ENCODE measurements around the gene CDK5RAP2. TPM values are rescaled to one million over a fixed set of nuclear protein-coding genes. Genes with fewer than 3 reads are reported as not detected.

Gene CDK5RAP2
- total and polyA plus RNA-seq, 10 donors = 19.5 to 93.7 (median 61.9) TPM

DNA sequence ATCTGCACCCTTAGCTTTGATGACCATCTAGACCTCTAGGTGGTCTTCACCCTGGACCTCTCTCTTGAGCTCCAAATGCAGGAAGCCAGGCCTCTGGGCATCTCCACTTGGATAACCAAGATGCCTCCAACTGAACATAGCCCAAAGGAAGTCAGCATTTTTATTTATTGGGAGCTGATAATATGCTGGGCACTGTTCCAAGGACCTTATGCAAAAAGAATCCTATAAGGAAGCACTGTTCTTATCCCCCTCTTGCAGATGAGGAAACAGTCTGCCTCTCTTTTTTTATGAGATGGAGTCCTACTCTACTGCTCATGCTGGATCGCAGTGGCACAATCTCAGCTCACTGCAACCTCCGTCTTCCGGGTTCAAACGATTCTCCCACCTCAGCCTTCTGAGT, 219.9 kb downstream of the CDK5RAP2 start:
- TF ChIP-seq, protein P1, sequence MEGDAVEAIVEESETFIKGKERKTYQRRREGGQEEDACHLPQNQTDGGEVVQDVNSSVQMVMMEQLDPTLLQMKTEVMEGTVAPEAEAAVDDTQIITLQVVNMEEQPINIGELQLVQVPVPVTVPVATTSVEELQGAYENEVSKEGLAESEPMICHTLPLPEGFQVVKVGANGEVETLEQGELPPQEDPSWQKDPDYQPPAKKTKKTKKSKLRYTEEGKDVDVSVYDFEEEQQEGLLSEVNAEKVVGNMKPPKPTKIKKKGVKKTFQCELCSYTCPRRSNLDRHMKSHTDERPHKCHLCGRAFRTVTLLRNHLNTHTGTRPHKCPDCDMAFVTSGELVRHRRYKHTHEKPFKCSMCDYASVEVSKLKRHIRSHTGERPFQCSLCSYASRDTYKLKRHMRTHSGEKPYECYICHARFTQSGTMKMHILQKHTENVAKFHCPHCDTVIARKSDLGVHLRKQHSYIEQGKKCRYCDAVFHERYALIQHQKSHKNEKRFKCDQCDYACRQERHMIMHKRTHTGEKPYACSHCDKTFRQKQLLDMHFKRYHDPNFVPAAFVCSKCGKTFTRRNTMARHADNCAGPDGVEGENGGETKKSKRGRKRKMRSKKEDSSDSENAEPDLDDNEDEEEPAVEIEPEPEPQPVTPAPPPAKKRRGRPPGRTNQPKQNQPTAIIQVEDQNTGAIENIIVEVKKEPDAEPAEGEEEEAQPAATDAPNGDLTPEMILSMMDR (IDR thresholded peaks at IDR 0.05 in 8 of 11, conservative IDR thresholded peaks at IDR 0.05 in 3 of 11) = no peak
- Histone ChIP-seq H3K4me3 (no peak overlapping the region), H3K36me3 (no peaks in the 10 kb centered on the region), H3K27me3 (replicated peaks in 1 of 7) (no peaks in the 10 kb centered on the region), H3K9me3 (peaks cover 0 to 2% (median 0%) of the 10 kb centered on the region in 8 donors), H3K27ac (no peak overlapping the region), H3K4me1 (no peaks in the 10 kb centered on the region)
- WGBS, 5 donors = 88 to 97% (median 96%) methylated on average over 4 of the region's 4 CpGs
- no peak for DNase-seq
- intact Hi-C loops (cut with DNase I; ENCODE audit: low total_unique reads) = no loop called here

DNA sequence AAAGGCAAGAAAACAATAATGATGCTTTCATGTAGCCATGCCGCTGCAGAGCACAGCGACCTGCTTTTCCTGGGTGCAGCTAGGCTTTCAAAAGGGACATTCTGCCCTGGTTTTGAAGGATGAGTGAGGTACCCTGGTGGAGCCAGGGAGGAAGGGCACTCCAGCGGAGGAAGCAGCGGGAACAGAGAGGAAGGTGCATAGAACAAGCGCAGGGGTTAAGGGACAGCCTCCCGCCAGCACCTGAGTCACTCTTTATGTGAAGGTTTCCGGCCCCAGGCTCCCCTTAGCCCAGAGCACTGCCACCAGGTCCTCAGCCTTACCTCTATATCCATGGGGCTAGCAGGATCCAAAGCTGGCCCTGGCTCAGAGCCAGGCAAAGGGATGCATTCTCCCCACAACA, 221.1 kb downstream of the CDK5RAP2 start:
- Histone ChIP-seq H3K9me3 (no peaks in the 10 kb centered on the region), H3K4me3 (no peak overlapping the region), H3K4me1 (no peaks in the 10 kb centered on the region), H3K27me3 (replicated peaks in 1 of 7) (no peaks in the 10 kb centered on the region), H3K27ac (no peak overlapping the region), H3K36me3 (no peaks in the 10 kb centered on the region)
- intact Hi-C loops (cut with DNase I; ENCODE audit: low total_unique reads) = no loop called here
- WGBS, 5 donors = 91 to 97% (median 95%) methylated on average over 7 of the region's 7 CpGs
- no peak for DNase-seq
- TF ChIP-seq, protein P1 (IDR thresholded peaks at IDR 0.05 in 8 of 11, conservative IDR thresholded peaks at IDR 0.05 in 3 of 11) = no peak
- TF ChIP-seq POLR2AphosphoS5 (IDR thresholded peaks at IDR 0.05) (no peak), POLR2A (IDR thresholded peaks at IDR 0.05) (no peak)

GRCh38 chr9:120353506-120353905, 226.5 kb downstream of the CDK5RAP2 start:
- TF ChIP-seq POLR2AphosphoS5 (IDR thresholded peaks at IDR 0.05) (no peak), POLR2A (IDR thresholded peaks at IDR 0.05) (no peak)
- TF ChIP-seq, protein P1 (IDR thresholded peaks at IDR 0.05 in 8 of 11, conservative IDR thresholded peaks at IDR 0.05 in 3 of 11) = no peak
- intact Hi-C loops (cut with DNase I; ENCODE audit: low total_unique reads) = no loop called here
- Histone ChIP-seq H3K9me3 (no peaks in the 10 kb centered on the region), H3K4me1 (peaks cover 0 to 6% (median 0%) of the 10 kb centered on the region in 6 donors), H3K27ac (no peak overlapping the region), H3K27me3 (replicated peaks in 1 of 7) (peaks cover 0 to 10% (median 0%) of the 10 kb centered on the region in 7 donors), H3K36me3 (no peaks in the 10 kb centered on the region), H3K4me3 (no peak overlapping the region)
- WGBS, 5 donors = 56 to 74% (median 63%) methylated on average over 5 of the region's 5 CpGs
- no peak for DNase-seq

GRCh38 chr9:120351106-120351505, 228.9 kb downstream of the CDK5RAP2 start:
- WGBS, 5 donors = 76 to 83% (median 81%) methylated on average over 9 of the region's 9 CpGs
- no peak for DNase-seq
- H3K4me3 ChIP-seq = no peak overlapping the region
- H3K4me1 ChIP-seq = peaks cover 0 to 6% (median 0%) of the 10 kb centered on the region in 6 donors
- H3K36me3 ChIP-seq = no peaks in the 10 kb centered on the region
- no peak overlapping the region for H3K27ac ChIP-seq
- TF ChIP-seq POLR2AphosphoS5 (IDR thresholded peaks at IDR 0.05) = no peak
- TF ChIP-seq POLR2A (IDR thresholded peaks at IDR 0.05) = no peak
- TF ChIP-seq, protein P1 (IDR thresholded peaks at IDR 0.05 in 8 of 11, conservative IDR thresholded peaks at IDR 0.05 in 3 of 11) = no peak
- no peaks in the 10 kb centered on the region for H3K9me3 ChIP-seq
- intact Hi-C loops (cut with DNase I; ENCODE audit: low total_unique reads) = no loop called here
- peaks cover 0 to 10% (median 0%) of the 10 kb centered on the region in 7 donors for H3K27me3 ChIP-seq (replicated peaks in 1 of 7)

Measured in spleen (tissue), 11 donors.